HG02852 (cell line): Measurements from ENCODE around the gene ERAL1.
"Not testable (repeated sequence)": the region's sequence is repeated elsewhere in the genome, so short reads cannot be mapped to it uniquely, and the experiment has no call there.

ENCODE experiments used
- ATAC-seq: cut with Tn5 transposase; IDR thresholded peaks from one replicate; pipeline ENCODE4 v1.9.1; 2021; ENCODE audit warnings: mild to moderate bottlenecking, moderate library complexity; ENCODE audit not compliant: unreplicated experiment

The ERAL1 gene

DNA sequence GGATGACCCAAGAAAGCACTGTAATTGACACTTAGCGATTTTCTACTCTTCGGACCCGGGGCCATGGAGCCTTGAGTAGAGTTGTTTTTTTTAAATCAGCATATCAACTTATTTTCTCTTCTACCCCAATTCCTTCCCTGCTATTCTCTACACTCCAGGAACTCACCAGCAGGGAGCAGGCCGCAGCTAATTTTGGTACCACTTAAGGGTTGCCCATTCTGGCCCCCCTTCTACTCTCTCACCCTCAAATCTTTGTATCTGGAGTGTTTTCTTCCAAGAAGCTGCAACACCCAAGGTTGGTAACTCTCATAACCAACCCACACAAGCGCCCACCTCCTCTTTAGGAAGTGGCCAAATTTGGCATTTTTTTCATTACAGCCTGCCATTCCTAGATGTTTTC is 5.5 kb upstream of the ERAL1 start:
- ATAC-seq: no peak

DNA sequence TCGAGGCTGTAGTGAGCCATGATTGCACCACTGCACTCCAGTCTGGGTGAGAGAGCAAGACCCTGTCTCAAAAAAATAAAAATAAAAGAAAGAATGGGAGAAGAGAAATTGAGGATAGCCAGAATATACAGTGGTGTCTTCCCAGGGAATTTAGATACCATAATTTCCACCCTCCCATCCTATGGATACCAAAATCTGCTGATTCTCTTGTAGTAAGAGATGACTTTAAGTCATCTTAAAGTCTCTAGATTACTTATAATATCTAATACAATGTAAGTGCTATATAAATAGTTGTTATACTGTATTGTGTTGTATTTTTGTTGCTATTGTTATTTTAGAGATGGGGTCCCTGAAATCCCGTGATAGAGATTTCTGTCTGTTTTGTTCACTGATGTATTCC is 1.5 kb upstream of the ERAL1 start:
- ATAC-seq: no peak

DNA sequence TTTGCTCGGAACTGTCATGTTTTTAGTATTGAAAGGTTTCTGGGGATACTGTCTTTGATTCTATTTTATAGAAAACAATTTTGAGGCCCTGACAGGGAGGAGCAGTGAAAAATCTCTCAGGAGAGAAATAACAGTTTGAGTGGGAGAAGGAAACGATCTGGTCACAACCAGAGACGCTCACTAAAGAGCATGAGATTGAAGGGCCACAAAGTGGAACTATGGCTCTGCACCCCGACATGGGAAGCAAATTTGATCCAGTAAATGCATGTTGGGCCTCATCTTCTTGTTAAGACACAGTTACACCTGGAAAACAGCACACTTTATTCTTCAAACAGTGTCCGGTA is 492 bp downstream of the ERAL1 start:
- no peak for ATAC-seq

DNA sequence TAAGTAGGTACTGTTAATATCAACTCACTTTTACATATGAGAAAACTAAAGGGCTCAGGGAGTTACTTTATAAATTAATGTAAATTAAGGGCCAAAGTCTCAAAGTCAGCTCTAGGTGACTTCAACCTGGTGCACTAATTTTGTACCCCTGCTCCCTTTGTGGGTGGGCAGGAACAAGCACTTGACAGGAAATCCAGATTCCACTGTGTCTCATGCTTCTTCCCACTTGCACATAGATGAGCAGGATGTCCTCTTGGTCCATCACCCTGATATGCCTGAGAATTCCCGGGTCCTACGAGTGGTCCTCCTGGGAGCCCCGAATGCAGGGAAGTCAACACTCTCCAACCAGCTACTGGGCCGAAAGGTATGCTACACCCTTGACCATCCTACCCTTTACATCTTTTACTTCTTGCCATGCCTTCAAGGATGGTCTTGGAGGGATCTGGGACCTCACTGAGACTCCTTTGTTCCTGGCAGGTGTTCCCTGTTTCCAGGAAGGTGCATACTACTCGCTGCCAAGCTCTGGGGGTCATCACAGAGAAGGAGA is 1.3 kb downstream of the ERAL1 start:
- no peak for ATAC-seq

DNA sequence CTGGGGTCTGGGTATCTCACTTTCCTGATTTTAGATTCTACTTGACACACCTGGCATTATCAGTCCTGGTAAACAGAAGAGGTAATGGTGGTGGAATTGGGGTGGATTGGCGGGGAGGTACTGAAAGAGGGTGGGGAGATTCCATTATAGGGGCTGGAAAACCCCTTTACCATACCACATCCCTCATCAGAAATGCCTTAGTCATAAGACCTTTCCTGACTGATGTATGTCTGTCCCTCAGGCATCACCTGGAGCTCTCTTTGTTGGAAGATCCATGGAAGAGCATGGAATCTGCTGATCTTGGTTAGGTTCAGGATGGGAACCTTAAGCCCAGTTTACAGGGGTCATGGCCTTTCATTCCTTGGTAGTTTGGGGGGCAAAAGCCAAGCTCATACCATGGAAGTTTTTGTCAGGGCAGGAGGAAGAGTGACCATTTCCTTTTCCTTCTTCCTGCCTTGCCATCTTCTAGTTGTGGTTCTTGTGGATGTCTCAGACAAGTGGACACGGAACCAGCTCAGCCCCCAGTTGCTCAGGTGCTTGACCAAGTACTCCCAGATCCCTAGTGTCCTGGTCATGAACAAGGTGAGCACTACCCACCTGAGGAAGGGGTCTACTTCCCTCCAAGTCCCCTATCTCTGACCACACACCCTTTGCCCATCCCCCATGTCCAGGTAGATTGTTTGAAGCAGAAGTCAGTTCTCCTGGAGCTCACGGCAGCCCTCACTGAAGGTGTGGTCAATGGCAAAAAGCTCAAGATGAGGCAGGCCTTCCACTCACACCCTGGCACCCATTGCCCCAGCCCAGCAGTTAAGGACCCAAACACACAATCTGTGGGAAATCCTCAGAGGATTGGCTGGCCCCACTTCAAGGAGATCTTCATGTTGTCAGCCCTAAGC is 3.3 kb downstream of the ERAL1 start:
- ATAC-seq: no peak

DNA sequence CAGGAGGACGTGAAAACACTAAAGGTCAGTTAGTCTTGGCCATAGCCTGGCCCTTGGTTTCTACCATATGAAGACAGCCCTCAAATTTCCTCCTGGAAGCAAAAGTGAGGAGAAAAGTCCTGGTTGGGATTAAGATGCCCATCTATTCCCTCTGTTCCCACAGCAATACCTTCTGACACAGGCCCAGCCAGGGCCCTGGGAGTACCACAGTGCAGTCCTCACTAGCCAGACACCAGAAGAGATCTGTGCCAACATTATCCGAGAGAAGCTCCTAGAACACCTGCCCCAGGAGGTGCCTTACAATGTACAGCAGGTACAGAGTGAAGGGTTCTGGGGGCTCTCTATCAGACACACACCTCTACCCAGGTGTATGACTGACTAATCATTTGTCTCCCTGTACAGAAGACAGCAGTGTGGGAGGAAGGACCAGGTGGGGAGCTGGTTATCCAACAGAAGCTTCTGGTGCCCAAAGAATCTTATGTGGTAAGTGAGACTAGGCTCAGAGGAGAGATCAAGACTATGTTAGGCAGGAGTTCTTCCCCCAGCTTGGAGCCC is 4.1 kb downstream of the ERAL1 start:
- no peak for ATAC-seq

DNA sequence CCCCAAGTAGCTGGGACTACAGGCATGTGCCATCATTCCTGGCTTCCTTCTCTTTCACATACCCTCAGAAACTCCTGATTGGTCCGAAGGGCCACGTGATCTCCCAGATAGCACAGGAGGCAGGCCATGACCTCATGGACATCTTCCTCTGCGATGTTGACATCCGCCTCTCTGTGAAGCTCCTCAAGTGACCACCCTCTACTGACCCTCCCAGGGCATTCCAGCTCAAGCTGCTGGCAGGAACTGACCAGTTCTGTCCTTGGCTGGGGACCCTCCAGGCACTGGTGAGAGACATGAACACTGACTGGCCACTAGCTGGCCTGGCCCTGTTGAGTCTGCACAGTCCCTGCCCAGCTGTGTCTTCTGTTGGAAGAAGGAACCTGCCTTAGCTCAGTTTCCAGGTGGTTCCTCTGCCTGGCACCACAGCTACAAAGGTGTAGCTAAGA is 5.6 kb downstream of the ERAL1 start:
- no peak for ATAC-seq

DNA sequence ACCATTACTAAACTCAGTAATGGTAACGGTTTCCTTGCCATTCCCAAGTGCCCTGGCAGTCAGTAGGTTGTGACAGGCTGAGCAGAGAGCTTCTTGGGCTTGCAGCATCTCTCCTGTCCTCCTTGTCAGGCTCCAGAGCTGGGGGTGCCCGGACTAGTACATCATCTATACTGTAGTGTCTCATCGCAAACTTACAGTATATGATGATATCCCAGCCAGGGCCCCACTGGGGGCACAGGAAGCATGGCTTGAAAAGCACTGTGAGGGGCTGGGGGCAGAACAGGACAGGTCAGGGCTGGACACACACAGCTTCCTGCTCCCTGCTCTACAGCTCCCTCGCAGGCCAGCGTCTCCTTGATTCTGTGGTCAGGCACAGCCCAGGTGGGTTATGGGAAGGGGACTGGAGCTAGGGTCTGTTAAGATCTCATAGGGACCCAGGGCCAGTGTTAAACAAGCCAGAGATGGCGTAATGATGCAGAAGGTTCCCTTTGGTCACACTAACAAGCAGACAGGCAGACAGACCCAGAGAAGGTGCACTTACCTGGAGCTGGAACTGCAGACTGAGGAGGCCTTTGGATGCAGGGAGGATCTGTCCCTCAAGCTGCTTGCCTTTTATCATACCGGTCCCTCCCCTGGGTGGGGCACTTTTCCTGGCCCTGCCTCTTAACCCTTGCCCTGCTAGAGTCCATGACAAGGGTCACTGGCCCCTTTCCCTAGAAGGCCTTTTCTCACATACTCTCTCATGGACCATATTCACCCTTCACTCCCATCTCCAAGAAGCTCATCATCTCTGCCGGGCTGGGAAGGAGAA is 6.8 kb downstream of the ERAL1 start:
- no peak for ATAC-seq

DNA sequence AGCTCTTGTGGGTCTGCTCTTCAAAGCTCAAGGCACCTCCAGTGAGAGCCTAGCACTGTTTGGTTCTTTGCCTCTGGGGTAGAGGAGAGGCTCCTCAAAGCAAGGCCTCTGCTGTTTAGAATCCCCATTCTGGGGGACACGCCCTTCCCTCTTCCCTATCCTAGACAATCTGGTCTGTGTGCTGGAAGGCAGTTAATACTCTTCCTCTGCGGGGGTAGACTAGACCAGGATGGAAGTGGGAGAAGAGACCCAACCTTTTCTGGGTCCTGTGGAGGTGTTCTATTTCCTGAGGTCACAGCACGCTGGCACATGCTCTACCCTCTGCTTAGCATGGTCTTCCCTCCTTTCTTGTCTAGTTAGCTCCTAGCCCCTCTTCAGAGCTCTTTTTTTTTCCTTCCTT is 7.7 kb downstream of the ERAL1 start:
- ATAC-seq: no peak

DNA sequence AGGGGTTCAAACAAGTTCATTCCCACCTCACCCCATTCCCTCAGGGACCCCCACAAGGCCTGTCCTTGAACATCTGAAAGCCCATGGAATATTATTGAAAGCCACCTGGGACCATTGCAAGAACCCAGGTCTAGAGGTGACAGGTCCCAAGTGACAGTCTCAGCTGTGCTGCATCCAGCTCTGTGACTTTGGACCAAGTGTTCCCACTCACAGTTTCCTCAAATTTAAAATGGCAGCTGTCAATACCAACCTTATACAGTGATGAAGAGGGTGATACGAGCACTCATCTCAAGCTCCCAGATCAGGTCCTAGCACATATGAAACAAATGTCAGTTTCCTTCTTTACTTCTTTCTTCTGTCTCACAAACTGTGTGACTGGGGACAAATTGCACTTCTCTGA is 9.1 kb downstream of the ERAL1 start:
- ATAC-seq: no peak

DNA sequence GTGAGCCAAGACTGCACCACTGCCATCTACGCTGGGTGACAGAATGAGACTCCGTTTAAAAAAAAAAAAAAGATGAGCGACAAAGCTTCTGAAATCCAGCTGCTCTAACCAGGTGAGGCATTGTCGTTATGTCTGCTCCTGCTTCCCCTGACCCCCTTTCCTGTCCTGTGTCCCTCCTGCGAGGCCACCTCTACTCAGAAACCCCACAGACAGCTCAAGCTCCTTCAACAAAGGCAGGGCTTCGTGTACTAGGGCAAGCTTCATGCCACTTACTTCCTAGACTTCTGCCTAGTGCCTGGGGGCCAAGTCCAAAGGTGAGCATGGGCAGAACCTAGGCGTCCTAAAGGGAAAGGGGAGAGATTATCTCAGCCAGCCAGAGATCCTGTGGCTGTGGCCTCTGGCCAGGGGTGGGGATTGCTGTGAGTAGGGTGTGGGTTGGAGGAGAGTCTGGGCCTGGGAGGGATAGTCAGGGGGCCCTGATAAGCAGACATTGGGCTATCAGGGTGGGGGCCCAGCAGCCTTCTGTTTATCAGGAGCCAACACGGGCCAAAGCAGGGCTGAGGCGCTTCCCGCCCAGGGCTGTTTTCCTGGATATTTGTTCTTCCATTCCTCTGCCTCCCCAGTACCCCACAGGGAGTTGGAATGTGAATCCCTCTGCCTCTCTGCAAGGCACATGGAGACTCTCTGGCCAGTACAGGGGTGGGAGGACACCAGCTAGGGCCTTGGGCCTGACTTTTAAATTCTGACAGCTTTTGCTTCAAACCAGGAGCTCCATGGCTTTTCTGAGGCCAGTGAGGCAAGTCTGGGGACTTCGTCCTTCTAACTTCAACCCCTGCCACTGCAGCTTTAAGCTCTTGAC is 10.4 kb downstream of the ERAL1 start:
- ATAC-seq: no peak

DNA sequence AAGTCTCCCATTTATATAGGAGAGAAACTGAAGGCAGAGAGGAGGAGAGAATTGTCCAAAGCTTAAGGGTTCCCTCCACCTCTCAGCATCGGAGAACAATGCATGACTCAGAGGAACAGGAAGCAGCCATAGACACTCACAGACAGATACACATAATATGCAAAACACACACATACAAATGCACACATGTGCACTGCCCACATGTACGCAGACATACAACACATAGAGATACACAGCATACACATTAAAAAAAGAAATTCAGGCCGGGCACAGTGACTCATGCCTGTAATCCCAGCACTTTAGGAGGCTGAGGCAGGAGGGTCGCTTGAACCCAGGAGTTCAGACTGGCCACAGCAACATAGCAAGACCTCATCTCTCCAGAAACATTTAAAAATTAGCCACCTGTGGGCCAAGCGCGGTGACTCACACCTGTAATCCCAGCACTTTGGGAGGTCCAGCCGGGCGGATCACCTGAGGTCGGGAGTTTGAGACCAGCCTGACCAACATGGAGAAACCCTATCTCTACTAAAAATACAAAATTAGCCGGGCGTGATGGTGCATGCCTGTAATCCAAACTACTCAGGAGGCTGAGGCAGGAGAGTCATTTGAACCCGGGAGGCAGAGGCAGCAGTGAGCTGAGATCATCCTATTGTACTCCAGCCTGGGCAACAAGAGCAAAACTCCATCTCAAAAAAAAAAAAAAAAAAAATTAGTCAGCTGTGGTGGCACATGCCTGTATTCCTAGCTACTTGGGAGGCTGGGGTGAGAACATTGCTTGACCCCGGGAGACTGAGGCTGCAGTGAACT is 11.3 kb downstream of the ERAL1 start:
- ATAC-seq: no peak

DNA sequence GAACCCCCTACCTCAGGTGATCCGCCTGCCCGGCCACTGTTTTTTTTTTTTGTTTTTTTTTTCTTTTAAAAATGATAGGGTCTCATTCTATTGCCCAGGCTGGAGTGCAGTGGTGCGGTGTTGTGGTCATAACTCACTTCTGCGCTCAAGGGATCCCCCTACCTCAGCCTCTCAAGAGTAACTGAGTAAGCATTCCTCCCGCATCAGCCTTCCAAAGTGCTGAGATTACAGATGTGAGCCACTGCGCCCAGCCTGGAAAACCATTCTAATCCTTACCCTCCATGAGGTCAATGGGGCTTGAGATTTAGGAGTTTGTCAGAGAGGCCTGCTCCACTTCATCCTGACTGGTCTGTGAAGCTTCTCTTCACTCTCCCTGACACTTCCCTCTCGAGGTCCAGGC is 12.5 kb downstream of the ERAL1 start:
- ATAC-seq: no peak

DNA sequence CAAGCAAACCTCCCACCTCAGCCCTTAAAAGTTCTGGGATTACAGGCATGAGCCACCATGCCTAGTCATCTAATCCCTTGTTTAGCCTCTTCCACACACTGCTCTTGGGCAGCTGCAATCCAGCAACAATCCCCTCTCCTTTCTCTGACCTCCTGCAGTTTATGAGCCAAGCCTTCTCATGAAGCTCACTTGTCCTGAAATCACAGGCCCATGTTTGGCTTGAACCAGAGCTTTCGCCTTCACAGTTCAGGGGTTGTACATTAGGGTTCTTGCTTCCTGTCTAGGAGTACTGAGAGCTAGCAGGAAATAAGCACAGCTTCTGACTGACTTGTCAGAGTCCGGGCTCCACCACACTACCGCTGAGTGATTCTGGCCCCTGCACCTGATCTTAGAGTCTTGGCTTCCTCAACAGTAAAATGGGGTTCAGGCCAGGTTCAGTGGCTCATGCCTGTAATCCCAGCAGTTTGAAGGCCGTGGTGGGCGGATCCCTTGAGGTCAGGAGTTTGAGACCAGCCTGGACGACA is 16.3 kb downstream of the ERAL1 start:
- ATAC-seq: peak; percentile 94

DNA sequence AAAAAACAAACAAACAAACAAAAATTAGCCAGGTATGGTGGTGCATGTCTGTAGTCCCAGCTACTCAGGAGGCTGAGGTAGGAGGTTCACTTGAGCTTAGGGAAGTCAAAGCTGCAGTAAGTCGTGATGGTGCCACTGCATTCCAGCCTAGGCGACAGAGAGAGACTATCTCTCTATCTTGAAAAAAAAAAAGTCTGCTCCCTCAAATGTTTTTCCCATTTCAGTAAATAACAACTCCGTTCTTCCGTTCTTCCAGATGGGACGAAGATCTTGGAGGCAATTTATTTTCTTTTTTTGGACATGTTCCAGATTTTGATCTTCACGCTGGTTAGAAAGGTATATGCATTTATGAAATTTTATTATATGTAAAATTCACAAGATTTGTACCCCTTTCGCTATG is 19.0 kb downstream of the ERAL1 start:
- no peak for ATAC-seq

DNA sequence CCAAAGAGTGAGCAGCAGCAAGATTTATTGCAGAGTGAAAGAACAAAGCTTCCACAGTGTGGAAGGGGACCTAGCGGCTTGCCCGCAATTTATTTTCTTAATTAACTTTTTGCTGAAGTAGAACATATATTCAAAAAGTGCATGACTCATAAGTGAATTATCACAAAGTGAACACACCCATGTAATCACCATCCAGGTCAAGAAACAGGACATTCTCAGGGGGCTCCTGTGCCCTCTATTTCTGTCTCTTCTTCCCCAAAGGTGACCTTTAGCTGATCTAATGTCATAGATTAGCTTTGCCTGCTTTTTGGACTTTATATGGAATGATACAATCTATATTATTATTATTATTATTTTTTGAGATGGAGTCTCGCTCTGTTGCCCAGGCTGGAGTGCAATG is 19.9 kb downstream of the ERAL1 start:
- ATAC-seq: no peak

DNA sequence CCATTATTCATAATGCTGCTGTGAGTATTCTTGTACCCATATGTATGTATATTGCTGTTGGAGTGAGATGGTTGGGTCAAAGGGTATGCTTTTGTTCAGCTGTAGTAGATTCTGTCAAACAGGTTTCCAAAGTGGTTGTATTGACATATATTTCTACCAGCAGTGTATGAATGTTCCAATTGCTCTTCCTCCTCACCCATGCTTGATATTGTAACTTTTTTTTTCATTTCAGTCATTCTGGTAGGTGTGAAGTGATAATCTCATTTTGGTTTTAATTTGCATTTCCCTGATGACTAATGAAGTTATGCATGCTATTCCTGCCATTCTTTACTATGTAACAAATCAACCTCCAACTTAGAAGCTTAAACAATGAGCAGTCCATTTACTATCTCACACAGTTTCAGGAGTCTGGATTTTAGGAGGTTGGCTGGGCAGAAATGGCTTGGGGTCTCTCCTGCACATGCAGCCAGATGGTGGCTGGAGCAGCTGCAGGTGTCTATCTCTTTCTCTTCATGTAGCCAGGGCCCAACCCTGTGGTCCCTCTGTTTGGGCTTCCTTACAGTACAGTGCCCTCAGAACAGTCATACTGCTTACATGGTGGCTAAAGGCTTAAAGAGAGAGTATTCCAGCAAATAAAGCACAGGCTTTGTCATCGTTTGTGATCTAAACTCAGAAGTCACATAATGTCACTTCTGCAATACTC is 21.2 kb downstream of the ERAL1 start:
- no peak for ATAC-seq

DNA sequence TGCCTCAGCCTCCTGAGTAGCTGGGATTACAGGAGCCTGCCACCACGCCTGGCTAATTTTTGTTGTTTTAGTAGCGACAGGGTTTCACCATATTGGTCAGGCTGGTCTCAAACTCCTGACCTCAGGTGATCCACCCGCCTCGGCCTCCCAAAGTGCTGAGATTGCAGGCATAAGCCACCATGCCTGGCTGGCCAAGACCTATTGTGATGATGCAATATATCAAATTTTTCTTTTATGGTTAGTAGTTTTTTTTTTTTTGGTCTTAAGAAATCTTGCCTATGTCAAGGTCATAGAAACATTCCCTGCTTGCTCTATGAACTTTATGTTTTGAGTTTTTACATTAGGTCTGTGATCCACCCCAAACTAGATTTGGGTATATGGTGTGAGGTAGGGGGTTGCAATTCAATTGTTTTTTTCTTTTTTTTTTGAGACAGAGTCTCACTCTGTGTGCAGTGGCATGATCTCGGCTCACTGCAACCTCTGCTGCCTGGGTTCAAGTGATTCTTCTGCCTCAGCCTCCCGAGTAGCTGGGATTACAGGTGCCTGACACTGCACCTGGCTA is 22.4 kb downstream of the ERAL1 start:
- not testable (repeated sequence) for ATAC-seq
